ENCODE results near the gene PIP5K1B. TPM values are rescaled to one million over a fixed set of nuclear protein-coding genes. Genes with fewer than 3 reads are reported as not detected.

The PIP5K1B gene
- total and polyA plus RNA-seq, 2 donors (not counting 3 experiments of a cell fraction or from before 2014, with no cell fraction given), result 0.27 TPM; not detected in 1

GRCh38 chr9:68978501-68978900 lies 273.5 kb downstream of the PIP5K1B start:
- BruUV-seq (replicated peaks), result no TSS peak
- no peaks in the 10 kb centered on the region for H3K79me2 ChIP-seq (ENCODE audit: control insufficient read depth, insufficient read depth, low read length)
- CTCF ChIA-PET, result no interaction called here
- no peak overlapping the region for H3K4me3 ChIP-seq (replicated peaks in 1 of 3; ENCODE audit: insufficient read depth in 1 of 3, low read depth in 1 of 3, low read length in 3 of 3)
- DNase-seq (ENCODE audit: low read depth, low spot score), result no peak
- no peak overlapping the region for H2AFZ ChIP-seq (ENCODE audit: low read depth, low read length)
- intact Hi-C loops (cut with micrococcal nuclease), result no loop called here
- no peaks in the 10 kb centered on the region for H4K20me1 ChIP-seq (replicated peaks; ENCODE audit: control insufficient read depth, extremely low read depth, insufficient read depth, low read length)
- H3K9me3 ChIP-seq (replicated peaks; ENCODE audit: control insufficient read depth, insufficient read depth, low read length), result no peaks in the 10 kb centered on the region
- POLR2A ChIA-PET, result no interaction called here
- dilution Hi-C loops (cut with MboI; ENCODE audit: extremely low pct_ligation_motif_present, low sequenced_read_pairs), result no loop called here
- no peak overlapping the region for H3K9ac ChIP-seq (replicated peaks; ENCODE audit: extremely low read depth, insufficient read depth, low read length)
- H3K36me3 ChIP-seq (ENCODE audit: control insufficient read depth in 2 of 2, extremely low read depth in 1 of 2, insufficient read depth in 2 of 2, low read length in 2 of 2), result no peaks in the 10 kb centered on the region
- H3K4me1 ChIP-seq (ENCODE audit: control insufficient read depth, extremely low read depth, insufficient read depth, low read length), result no peaks in the 10 kb centered on the region
- H3K27me3 ChIP-seq (ENCODE audit: control insufficient read depth in 2 of 2, insufficient read depth in 2 of 2, low read length in 2 of 2), result peaks cover 0 to 3% of the 10 kb centered on the region in 2 experiments
- no peak overlapping the region for H3K27ac ChIP-seq (ENCODE audit: insufficient read depth, low read depth, low read length)
- H3K9me1 ChIP-seq (replicated peaks; ENCODE audit: control insufficient read depth, extremely low read depth, insufficient read depth, low read length), result no peaks in the 10 kb centered on the region
- no peak overlapping the region for H3K4me2 ChIP-seq (ENCODE audit: insufficient read depth, low read length)
- FAIRE-seq, result no peak
- TF ChIP-seq POLR2AphosphoS5 (IDR thresholded peaks at IDR 0.05; ENCODE audit: insufficient read depth, low read depth, low read length) (no peak), MAX (IDR thresholded peaks at IDR 0.05; ENCODE audit: insufficient read depth, insufficient read length) (no peak), GATA2 (IDR thresholded peaks at IDR 0.05; ENCODE audit: insufficient read depth, insufficient read length, low read depth, low read length) (no peak), MYC (IDR thresholded peaks at IDR 0.05; ENCODE audit: low read depth, low read length) (no peak), EZH2 (IDR thresholded peaks at IDR 0.05; ENCODE audit: borderline replicate concordance, low read depth, low read length, severe bottlenecking) (no peak), CTCF (IDR thresholded peaks at IDR 0.05; ENCODE audit: extremely low read depth in 1 of 2, insufficient read depth in 1 of 2, low read depth in 1 of 2, low read length in 2 of 2) (no peak), POLR2A (IDR thresholded peaks at IDR 0.05; ENCODE audit: low read depth, low read length) (no peak), JUN (IDR thresholded peaks at IDR 0.05; ENCODE audit: borderline replicate concordance, insufficient read depth, insufficient read length, low read depth) (no peak), FOS (IDR thresholded peaks at IDR 0.05; ENCODE audit: borderline replicate concordance, insufficient read depth, low read length) (no peak)
